Measurements from ENCODE around the gene PTOV1.

- TF ChIP-seq CTCF (IDR thresholded peaks at IDR 0.05; ENCODE audit: insufficient read depth, low read length) (no peak), REST (IDR thresholded peaks at IDR 0.05; ENCODE audit: insufficient replicate concordance, low read depth) (no peak), POLR2AphosphoS5 (IDR thresholded peaks at IDR 0.05; ENCODE audit: low read depth) (no peak), GABPA (IDR thresholded peaks at IDR 0.05; ENCODE audit: low read depth) (no peak), SPI1 (IDR thresholded peaks at IDR 0.05; ENCODE audit: borderline replicate concordance, low read depth) (no peak)
Observed at GRCh38 chr19:49848938-49849337, 2.0 kb upstream of the PTOV1 start.
